Measurements from ENCODE around the gene MRI1. TPM values are rescaled to one million over a fixed set of nuclear protein-coding genes. Genes with fewer than 3 reads are reported as not detected.
A peak's percentile ranks its signal among the peaks of the same experiment; 100 is the strongest.
"Not testable (repeated sequence)": the region's sequence is repeated elsewhere in the genome, so short reads cannot be mapped to it uniquely, and the experiment has no call there.

The MRI1 gene
- total RNA-seq, 1 donor from 2014 or later, result 32.6 TPM

GRCh38 chr19:13778847-13779246, 14.5 kb downstream of the MRI1 start:
- TF ChIP-seq, protein P1, sequence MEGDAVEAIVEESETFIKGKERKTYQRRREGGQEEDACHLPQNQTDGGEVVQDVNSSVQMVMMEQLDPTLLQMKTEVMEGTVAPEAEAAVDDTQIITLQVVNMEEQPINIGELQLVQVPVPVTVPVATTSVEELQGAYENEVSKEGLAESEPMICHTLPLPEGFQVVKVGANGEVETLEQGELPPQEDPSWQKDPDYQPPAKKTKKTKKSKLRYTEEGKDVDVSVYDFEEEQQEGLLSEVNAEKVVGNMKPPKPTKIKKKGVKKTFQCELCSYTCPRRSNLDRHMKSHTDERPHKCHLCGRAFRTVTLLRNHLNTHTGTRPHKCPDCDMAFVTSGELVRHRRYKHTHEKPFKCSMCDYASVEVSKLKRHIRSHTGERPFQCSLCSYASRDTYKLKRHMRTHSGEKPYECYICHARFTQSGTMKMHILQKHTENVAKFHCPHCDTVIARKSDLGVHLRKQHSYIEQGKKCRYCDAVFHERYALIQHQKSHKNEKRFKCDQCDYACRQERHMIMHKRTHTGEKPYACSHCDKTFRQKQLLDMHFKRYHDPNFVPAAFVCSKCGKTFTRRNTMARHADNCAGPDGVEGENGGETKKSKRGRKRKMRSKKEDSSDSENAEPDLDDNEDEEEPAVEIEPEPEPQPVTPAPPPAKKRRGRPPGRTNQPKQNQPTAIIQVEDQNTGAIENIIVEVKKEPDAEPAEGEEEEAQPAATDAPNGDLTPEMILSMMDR (IDR thresholded peaks at IDR 0.05), result no peak
- ATAC-seq, result no peak
- intact Hi-C loops (cut with DNase I), result no loop called here

DNA sequence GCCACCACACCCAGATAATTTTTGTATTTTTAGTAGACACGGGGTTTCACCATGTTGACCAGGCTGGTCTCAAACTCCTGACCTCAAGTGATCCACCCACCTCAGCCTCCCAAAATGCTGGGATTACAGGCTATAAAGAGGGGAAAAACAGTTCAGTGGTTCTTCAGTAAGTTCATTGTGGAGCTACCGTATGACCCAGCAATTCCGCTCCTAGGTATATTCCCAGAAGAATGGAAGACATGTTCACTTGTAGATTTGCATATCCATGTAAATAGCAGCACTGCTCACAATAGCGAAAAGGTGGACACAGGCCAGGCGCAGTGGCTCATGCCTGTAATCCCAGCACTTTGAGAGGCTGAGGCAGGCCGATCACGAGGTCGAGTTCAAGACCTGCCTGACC, 15.5 kb downstream of the MRI1 start:
- H3K27ac ChIP-seq; ATAC-seq; H3K27me3 ChIP-seq; DNase-seq; H3K9me3 ChIP-seq; H3K4me3 ChIP-seq; intact Hi-C loops (cut with DNase I): not testable (repeated sequence)
- H3K36me3 ChIP-seq, result peaks cover 27% of the 10 kb centered on the region
- H3K4me1 ChIP-seq, result peaks cover 22% of the 10 kb centered on the region

More at GRCh38 chr19:13778847-13779246, 14.5 kb downstream of the MRI1 start:
- no peaks in the 10 kb centered on the region for H3K27me3 ChIP-seq
- peaks cover 27% of the 10 kb centered on the region for H3K36me3 ChIP-seq
- H3K4me1 ChIP-seq, result peaks cover 22% of the 10 kb centered on the region
- H3K27ac ChIP-seq, result no peak overlapping the region
- H3K4me3 ChIP-seq, result no peak overlapping the region
- no peaks in the 10 kb centered on the region for H3K9me3 ChIP-seq
- no peak for DNase-seq

DNA sequence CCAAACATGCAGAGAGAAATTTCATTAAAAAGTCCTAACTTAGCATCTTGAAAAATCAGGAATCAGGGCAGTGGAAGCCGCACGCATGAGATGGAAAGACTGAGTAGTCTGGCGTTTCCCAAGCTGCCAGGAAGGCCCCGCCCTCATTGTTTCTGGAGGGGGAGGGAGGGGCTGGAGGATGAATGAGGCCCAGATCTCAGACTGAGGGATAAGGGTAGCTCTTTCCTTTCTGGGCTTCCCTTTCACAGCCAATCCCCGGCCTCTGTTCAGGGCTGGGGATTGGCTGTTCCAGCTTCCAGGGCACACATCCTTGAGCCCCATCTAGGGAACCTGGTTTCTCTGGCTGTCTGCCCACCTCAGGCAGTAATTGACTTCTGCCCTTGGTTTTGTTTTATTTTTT, 17.2 kb downstream of the MRI1 start:
- Histone ChIP-seq H3K4me1 (peaks cover 16% of the 10 kb centered on the region), H3K4me3 (no peak overlapping the region), H3K27me3 (no peaks in the 10 kb centered on the region), H3K9me3 (no peaks in the 10 kb centered on the region), H3K36me3 (peaks cover 24% of the 10 kb centered on the region), H3K27ac (peak overlapping the region; percentile 31)
- peak; percentile 76 for DNase-seq
- intact Hi-C loops (cut with DNase I), result no loop called here
- ATAC-seq, result peak; percentile 76
- TF ChIP-seq, protein P1 (IDR thresholded peaks at IDR 0.05), result no peak

DNA sequence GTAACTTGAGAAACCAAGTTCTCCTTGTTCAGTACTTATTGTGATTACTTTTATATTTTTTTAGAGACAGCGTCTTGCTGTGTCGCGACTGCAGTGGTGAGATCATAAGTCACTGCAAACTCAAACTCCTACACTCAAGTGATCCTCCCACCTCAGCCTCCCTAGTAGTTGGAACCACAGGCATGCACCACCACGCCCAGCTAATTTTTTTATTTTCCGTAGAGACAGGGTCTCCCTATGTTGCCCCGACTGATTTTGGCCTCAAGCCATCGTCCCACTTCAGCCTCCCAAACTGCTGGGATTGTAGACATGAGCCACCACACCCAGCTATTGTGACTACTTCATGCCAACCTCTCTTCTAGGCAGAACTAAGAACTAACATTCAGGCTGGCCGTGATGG, 18.2 kb downstream of the MRI1 start:
- H3K36me3 ChIP-seq, result peaks cover 17% of the 10 kb centered on the region
- H3K9me3 ChIP-seq, result no peaks in the 10 kb centered on the region
- TF ChIP-seq, protein P1 (IDR thresholded peaks at IDR 0.05), result no peak
- no peaks in the 10 kb centered on the region for H3K27me3 ChIP-seq
- ATAC-seq (no peak), DNase-seq (no peak)
- no peak overlapping the region for H3K4me3 ChIP-seq
- H3K4me1 ChIP-seq, result peaks cover 17% of the 10 kb centered on the region
- intact Hi-C loops (cut with DNase I), result no loop called here
- H3K27ac ChIP-seq, result no peak overlapping the region

- H3K9me3 ChIP-seq, result no peaks in the 10 kb centered on the region
- DNase-seq (no peak), ATAC-seq (no peak)
- TF ChIP-seq, protein P1 (IDR thresholded peaks at IDR 0.05), result no peak
- H3K4me3 ChIP-seq, result no peak overlapping the region
- no peaks in the 10 kb centered on the region for H3K27me3 ChIP-seq
- H3K27ac ChIP-seq, result no peak overlapping the region
- peaks cover 27% of the 10 kb centered on the region for H3K4me1 ChIP-seq
- intact Hi-C loops (cut with DNase I), result no loop called here
- H3K36me3 ChIP-seq, result peaks cover 7% of the 10 kb centered on the region
These were observed 19.5 kb downstream of the MRI1 start for GRCh38 chr19:13783565-13784500.

- Histone ChIP-seq H3K4me3 (no peak overlapping the region), H3K27me3 (no peaks in the 10 kb centered on the region), H3K27ac (peak overlapping the region; percentile 30), H3K36me3 (no peaks in the 10 kb centered on the region), H3K4me1 (peaks cover 34% of the 10 kb centered on the region), H3K9me3 (no peaks in the 10 kb centered on the region)
- peak; percentile 91 for ATAC-seq
- intact Hi-C loops (cut with DNase I), result loop anchor here (5.0 kb wide), 1 partner anchor 77 kb away; no protein-coding TSS in a partner anchor
- TF ChIP-seq, protein P1 (IDR thresholded peaks at IDR 0.05), result peak; percentile 82
- DNase-seq, result peak; percentile 92
These were observed 20.6 kb downstream of the MRI1 start for GRCh38 chr19:13784731-13785452.

All from upper lobe of right lung (tissue), 1 donor.